NCI-H510A treated with DMSO at 0.1 percent for 48 hours (cell line): ENCODE data around the gene GMEB1.
A peak's percentile ranks its signal among the peaks of the same experiment; 100 is the strongest.
"Not testable (repeated sequence)": the region's sequence is repeated elsewhere in the genome, so short reads cannot be mapped to it uniquely, and the experiment has no call there.

Experiments used
- DNase-seq: peaks from one replicate; lab custom pipeline; 2025; lab: John Stamatoyannopoulos, UW

Gene GMEB1

DNA sequence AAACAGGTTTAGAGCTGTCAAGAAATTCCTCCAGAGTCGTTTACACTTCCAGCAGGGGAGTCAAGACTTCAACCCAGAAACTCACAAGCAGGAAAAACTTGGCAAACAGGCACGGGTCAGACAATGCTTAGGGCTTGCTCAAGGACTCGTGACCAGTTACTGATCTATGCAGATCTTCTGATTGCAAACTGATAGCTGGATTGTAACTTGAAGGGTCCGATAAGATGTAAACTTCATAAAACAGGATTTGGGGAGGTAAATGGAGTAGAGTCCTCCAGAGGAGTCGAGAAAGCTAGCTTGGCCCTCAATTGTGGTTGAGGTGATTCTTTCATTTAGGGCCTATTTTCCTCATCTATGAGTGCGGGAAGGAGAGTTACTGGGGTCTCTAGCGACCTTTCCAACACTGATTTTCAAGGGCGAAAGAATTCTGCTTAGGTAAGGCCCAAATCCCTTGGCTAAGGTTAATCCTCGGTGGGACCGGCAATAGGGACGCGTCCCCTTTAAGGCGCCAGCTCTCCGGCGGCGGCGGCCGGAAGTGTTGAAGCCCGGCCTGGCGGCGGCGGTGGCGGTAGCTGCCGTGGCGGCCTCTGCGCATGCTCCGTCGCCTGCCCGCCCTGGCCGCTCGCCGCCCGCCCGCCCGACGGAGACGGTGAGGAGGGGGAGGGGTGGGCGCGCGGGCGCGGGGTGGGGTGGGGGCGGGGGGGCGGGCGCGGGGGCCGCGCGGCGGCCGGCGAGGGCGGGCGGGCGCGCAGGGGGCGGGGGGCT, at the start of gene GMEB1:
Gene GMEB1, plus strand, starts transcription at position 594 of the 765 bp plus-strand sequence. CDS start 14,829 bp downstream, outside the sequence.
- peak; percentile 64 for DNase-seq

DNA sequence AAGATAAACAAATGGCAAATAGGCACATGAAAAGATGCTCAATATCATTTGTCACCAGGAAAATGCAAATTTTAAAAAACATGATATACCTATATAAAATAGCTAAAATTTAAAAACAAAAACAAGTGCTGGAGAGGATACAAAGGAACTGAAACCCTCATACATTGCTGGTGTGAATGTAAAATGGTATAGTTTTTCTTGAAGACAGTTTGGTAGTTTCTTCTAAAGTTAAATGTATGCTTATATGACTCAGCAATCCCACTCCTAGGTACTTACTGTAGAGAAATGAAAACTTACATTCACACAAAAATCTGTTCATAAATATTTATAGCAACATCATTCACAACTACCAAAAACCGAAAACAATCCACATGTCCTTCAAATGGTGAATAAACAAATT, 36.9 kb upstream of the GMEB1 start:
- DNase-seq = no peak

- no peak for DNase-seq
Observed at GRCh38 chr1:28632560-28632959, 36.0 kb upstream of the GMEB1 start.

GRCh38 chr1:28640766-28641165, 27.8 kb upstream of the GMEB1 start:
- no peak for DNase-seq

DNA sequence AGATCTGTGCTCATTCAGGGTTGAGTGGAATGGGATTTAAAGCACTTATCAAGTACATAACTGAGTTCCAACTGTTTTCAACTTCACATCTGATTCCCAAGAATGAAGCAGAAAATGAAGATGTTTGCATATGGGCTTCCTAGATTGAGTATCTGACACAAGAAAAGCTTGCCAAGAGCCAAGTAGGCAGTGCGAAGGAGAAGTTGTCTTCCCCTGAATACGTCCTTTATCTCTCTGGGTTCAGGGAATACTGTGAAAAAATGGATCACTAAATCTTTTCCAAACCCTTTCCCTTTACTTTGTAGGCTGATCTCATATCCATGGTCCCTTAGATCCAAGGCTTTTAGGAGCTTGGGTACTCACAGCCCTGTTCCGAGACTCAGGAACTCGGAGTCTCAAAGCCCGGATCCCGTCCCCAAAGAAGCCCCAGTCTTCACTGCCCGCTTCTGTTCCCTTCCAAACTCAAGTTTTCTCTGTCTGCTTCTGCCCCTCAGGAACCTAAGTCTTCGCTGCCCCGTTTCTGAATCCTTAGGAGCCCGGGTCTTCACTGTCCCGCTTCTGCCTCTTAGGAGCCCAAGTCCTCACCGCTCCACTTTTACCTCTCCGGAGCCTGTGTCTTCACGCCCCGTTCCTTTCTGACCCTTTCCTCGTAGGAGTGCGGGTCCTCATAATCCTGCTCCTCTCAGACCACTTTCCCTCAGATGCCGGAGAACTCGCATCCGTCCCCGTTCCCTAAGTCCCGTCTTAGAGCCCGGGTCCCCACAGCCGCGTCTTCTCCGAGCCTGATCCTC, 26.3 kb upstream of the GMEB1 start:
- DNase-seq = no peak

GRCh38 chr1:28642847-28643635, 25.5 kb upstream of the GMEB1 start, which contains the start of gene TAF12:
TSS of gene TAF12 (minus strand) at chr1:28643067. CDS start at chr1:28622081, 20,986 bp downstream.
- DNase-seq = peak; percentile 79

- DNase-seq = no peak
Observed at GRCh38 chr1:28644494-28644893, 24.1 kb upstream of the GMEB1 start.

DNA sequence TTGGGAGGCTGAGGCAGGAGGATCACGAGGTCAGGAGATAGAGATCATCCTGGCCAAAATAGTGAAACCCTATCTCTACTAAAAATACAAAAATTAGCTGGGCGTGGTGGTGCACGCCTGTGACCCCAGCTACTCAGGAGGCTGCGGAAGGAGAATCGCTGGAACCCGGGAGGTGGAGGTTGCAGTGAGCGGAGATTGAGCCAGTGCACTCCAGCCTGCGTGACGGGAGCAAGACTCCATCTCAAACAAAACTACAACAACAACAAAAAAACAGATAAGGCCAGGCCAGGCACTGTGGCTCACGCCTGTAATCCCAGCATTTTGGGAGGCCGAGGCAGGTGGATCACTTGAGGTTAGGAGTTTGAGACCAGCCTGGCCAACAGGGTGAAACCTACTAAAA, 23.2 kb upstream of the GMEB1 start:
- DNase-seq = not testable (repeated sequence)

- no peak for DNase-seq
Observed at GRCh38 chr1:28646040-28646439, 22.5 kb upstream of the GMEB1 start.

DNA sequence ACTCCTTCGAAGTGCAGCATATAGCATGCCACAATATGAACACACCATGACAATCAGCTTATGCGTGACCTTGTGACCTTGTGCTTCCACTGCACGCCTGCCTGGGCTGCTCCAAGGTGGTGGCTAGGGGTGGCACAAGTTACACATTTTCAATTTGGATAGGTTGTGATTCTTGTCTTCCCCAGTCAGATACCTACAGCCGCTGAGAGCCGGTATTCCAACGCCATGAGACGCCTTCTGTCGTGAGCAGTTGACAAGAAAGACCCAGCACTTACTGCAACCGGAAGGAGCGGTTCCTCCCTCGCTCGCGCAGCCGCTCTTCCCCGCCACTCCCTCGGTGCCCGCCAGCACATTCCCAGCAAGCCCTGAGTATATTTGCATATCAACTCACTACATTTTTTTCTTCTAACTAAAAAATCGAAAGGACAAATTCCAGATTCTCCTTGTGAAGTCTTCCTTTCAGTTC, 20.5 kb upstream of the GMEB1 start:
- DNase-seq = peak; percentile 87

DNA sequence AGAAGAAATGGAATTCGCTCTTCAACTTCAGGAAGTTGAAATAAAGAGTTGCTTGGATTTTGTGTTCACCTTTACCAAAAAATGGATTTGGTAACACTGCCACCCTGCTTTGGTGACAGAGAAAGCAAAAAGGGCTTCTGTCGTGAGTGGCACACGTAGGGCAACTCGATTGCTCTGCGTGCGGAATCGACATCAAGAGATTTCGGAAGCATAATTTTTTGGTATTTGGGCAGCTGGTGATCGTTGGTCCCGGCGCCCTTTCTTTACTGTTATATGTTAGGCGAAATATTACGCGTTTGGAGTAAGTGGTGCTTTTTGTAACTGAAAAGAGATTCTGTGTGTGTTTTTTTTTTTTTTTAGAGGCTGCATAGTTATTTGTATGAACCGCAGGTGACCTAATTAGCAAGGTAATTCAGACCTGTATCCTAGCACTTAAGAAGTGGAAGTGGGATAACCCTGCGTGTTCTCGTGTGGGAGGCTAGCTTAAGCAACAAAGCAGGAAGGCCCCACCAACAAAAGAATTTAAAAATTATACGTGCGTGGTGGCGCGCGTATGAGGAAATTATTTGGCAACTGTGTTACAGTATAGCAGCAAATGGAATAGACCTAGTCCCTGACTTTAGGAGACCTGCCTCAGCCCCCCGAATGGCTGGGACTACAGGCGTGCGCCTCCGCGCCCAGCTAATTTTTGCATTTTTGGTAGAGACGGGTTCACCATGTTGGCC, 19.9 kb upstream of the GMEB1 start, which contains the start of gene RNU11:
Gene RNU11, plus strand, starts transcription at position 127 of the 725 bp plus-strand sequence.
- DNase-seq = peak; percentile 87

GRCh38 chr1:28653063-28653462, 15.5 kb upstream of the GMEB1 start:
- DNase-seq = not testable (repeated sequence)

GRCh38 chr1:28653870-28654269, 14.7 kb upstream of the GMEB1 start:
- not testable (repeated sequence) for DNase-seq

- not testable (repeated sequence) for DNase-seq
Observed at GRCh38 chr1:28655448-28656311, 12.9 kb upstream of the GMEB1 start.

DNA sequence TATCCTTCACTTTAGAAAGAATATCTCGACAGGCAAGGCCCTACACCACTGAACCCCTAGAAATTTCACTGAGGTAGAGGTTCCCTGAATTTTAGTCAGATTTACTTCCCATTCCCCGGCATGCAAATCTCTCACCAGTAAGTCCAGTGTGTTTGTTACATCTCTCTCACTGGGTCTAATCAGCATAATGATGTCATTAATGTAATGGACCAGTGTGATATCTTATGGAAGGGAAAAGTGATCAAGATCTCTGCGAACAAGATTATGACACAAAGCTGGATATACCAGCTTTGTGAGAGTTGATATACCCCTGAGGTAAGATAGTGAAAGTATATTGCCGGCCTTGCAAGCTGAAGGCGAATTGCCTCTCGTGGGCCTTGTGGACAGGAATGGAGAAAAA, 12.2 kb upstream of the GMEB1 start:
- DNase-seq = no peak

- DNase-seq = no peak
Observed at GRCh38 chr1:28663871-28664470, 4.6 kb upstream of the GMEB1 start.

DNA sequence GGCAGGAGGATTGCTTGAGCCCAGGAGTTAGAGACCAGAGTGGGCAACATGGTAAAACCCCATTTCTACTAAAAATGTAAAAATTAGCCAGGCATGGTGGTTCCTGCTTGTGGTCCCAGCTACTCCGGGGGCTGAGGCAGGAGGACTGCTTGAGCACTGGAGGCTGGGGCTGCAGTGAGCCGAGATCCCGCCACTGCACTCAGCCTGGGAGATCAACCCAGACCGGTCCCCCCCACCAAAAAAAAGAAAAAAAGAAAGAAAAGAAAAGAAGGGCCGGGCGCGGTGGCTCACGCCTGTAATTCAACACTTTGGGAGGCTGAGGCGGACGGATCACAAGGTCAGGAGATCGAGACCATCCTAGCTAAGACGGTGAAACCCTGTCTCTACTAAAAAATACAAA, 1.8 kb upstream of the GMEB1 start:
- DNase-seq = no peak

DNA sequence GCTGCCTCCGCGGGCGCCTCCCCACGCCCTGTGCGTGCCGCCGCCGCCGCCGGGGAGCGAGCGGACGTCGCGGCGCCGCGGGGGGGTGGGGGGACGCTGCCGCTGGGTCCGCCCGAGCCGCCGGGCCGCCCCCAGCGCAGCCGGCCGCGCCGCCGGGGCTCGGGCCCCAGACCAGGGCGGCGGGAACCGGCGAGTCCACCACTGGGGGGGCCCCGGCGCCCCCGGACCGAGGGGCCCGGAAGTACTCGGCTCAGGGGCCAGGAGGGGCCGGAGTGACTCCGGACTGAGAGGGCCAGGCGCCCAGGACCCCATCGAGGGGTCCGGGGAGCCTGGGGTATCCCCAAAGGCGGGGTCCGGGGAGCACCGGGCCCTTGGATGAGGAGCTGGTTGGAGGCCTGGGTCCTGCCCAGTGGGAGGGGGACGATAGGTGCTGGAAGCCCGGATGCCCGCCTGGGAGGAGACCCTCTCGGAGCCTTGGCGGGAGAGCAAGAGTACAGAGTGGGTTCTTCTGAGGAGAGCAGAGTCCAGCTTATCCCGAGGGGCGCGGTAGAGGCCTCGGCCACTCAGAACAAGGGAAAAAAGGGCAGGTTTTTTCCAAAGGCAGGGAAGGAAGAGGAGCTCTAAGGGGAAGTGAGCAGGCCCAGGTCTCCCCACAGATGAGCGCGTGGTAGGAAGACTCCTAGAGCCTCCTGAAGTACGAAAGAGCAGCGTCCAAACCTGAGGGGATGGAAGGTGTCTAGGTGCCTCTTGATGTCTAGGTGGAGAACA, 556 bp downstream of the GMEB1 start:
- DNase-seq = peak; percentile 52

GRCh38 chr1:28671254-28671780, 2.7 kb downstream of the GMEB1 start:
- no peak for DNase-seq
